ENCODE results near the gene PDZD2. TPM values are rescaled to one million over a fixed set of nuclear protein-coding genes. Genes with fewer than 3 reads are reported as not detected.

Gene PDZD2
- polyA plus RNA-seq, 6 donors from 2014 or later, result 0.05 to 0.24 (median 0.06) TPM; not detected in 1

DNA sequence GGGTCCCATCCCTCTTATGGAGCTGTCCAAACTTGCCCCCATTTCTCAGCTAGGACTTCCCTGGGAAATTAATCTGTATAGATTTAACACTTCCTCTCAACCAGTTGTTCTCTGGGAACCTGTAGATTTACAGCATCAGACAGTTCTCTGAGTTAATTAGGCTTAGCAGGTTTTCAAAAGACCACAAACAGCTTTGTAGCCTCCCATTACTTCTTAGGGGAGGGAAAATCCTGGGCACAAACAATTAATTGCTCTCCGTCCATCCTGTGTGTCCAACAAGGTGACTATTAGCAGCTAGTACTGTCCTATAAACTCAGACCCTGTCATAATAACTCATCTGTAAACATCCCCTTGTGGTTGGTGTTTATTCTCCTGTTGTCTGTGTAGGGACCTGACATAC is 337.2 kb downstream of the PDZD2 start:
- H3K4me3 Mint-ChIP-seq, result no peak overlapping the region
- no peaks in the 10 kb centered on the region for H3K4me1 Mint-ChIP-seq
- H3K27me3 Mint-ChIP-seq, result no peaks in the 10 kb centered on the region
- no peaks in the 10 kb centered on the region for H3K36me3 Mint-ChIP-seq
- peaks cover 0 to 6% (median 2%) of the 10 kb centered on the region in 7 donors for H3K9me3 Mint-ChIP-seq
- H3K27ac Mint-ChIP-seq, result no peak overlapping the region
- no peak for DNase-seq
- no peak for ATAC-seq (ENCODE audit: low read depth in 2 of 2)

DNA sequence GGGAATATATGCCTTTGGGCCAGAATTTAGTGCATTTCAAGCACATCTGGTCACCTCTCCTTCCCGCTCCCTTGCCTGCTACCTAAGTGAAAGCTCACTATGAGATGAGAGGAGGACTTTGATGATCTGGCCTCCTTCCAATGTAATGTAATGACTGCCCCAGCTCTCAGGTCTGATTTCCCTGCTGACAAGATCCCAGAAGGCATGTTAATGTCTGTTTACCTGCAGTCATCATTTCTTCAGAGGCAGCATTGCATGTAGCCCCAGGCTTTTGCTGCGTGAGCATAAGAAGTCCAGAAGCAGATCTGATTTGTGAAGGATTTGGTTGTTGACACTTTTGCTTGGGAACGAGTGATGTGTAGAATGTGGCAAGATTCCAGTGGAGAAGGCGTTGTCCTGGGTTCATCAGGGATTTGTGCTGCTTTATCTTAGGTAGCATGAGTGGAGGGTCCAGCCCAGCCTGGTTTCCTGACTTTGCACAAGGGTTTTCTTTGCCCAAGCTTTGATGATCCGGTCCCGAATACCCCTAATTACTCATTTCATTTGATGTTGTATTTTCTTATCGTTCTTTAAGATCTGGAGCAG is 342.5 kb downstream of the PDZD2 start:
- Mint-ChIP-seq H3K36me3 (no peaks in the 10 kb centered on the region), H3K9me3 (peaks cover 0 to 3% (median 0%) of the 10 kb centered on the region in 7 donors), H3K27ac (no peak overlapping the region), H3K4me3 (no peak overlapping the region), H3K27me3 (peaks cover 0 to 5% (median 0%) of the 10 kb centered on the region in 3 donors), H3K4me1 (no peaks in the 10 kb centered on the region)
- DNase-seq (no peak), ATAC-seq (ENCODE audit: low read depth in 2 of 2) (no peak)

GRCh38 chr5:31982027-31982426 is 343.1 kb downstream of the PDZD2 start:
- no peaks in the 10 kb centered on the region for H3K4me1 Mint-ChIP-seq
- no peak for ATAC-seq (ENCODE audit: low read depth in 2 of 2)
- H3K27ac Mint-ChIP-seq, result no peak overlapping the region
- DNase-seq, result no peak
- peaks cover 0 to 5% (median 0%) of the 10 kb centered on the region in 3 donors for H3K27me3 Mint-ChIP-seq
- no peak overlapping the region for H3K4me3 Mint-ChIP-seq
- H3K36me3 Mint-ChIP-seq, result no peaks in the 10 kb centered on the region
- H3K9me3 Mint-ChIP-seq, result peaks cover 0 to 3% (median 0%) of the 10 kb centered on the region in 7 donors

GRCh38 chr5:31982621-31983020 is 343.7 kb downstream of the PDZD2 start:
- no peak overlapping the region for H3K4me3 Mint-ChIP-seq
- peaks cover 0 to 1% of the 10 kb centered on the region in 2 donors for H3K36me3 Mint-ChIP-seq
- ATAC-seq (ENCODE audit: low read depth in 2 of 2) (no peak), DNase-seq (no peak)
- H3K9me3 Mint-ChIP-seq, result peaks cover 0 to 4% (median 2%) of the 10 kb centered on the region in 7 donors
- H3K27me3 Mint-ChIP-seq, result peaks cover 0 to 5% (median 0%) of the 10 kb centered on the region in 3 donors
- no peak overlapping the region for H3K27ac Mint-ChIP-seq
- H3K4me1 Mint-ChIP-seq, result no peaks in the 10 kb centered on the region

GRCh38 chr5:31983851-31984250 is 344.9 kb downstream of the PDZD2 start:
- H3K36me3 Mint-ChIP-seq, result peaks cover 0 to 8% of the 10 kb centered on the region in 2 donors
- DNase-seq (no peak), ATAC-seq (ENCODE audit: low read depth in 2 of 2) (no peak)
- H3K4me3 Mint-ChIP-seq, result no peak overlapping the region
- peaks cover 3 to 12% (median 6%) of the 10 kb centered on the region in 7 donors for H3K9me3 Mint-ChIP-seq
- no peaks in the 10 kb centered on the region for H3K4me1 Mint-ChIP-seq
- no peak overlapping the region for H3K27ac Mint-ChIP-seq
- peaks cover 0 to 5% (median 0%) of the 10 kb centered on the region in 3 donors for H3K27me3 Mint-ChIP-seq

GRCh38 chr5:31984691-31985090 is 345.8 kb downstream of the PDZD2 start:
- no peak overlapping the region for H3K27ac Mint-ChIP-seq
- ATAC-seq (ENCODE audit: low read depth in 2 of 2), result no peak
- peaks cover 0 to 8% of the 10 kb centered on the region in 2 donors for H3K36me3 Mint-ChIP-seq

DNA sequence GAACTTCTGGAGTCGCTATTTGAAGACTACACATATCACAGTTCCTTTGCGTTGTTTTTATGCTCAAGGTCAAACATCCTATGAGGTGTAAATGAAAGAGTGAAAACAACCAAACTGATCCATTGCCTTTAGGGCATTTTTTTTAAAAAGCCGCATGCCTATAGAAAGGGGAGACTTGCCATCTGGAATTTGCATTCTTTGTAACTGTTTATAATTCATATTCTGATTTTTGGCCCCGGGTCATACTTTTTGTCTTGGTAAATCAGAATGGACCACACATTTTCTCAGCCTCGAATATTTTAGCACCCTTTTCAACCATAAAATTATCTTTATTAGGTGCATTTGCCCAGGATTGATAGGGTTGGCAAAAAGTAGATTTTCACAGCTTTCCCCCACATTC is 347.2 kb downstream of the PDZD2 start:
- ATAC-seq (ENCODE audit: low read depth in 2 of 2), result no peak
- peaks cover 0 to 8% of the 10 kb centered on the region in 2 donors for H3K36me3 Mint-ChIP-seq
- DNase-seq, result no peak

More at GRCh38 chr5:31984691-31985090, 345.8 kb downstream of the PDZD2 start:
- no peak overlapping the region for H3K4me3 Mint-ChIP-seq
- no peaks in the 10 kb centered on the region for H3K4me1 Mint-ChIP-seq
- peaks cover 0 to 5% (median 0%) of the 10 kb centered on the region in 3 donors for H3K27me3 Mint-ChIP-seq
- no peak for DNase-seq
- peaks cover 3 to 16% (median 6%) of the 10 kb centered on the region in 7 donors for H3K9me3 Mint-ChIP-seq

GRCh38 chr5:31987985-31988710 is 349.2 kb downstream of the PDZD2 start:
- DNase-seq (no peak), ATAC-seq (ENCODE audit: low read depth in 2 of 2) (no peak)

More for the DNA sequence above, 347.2 kb downstream of the PDZD2 start:
- Mint-ChIP-seq H3K9me3 (peaks cover 4 to 16% (median 6%) of the 10 kb centered on the region in 7 donors), H3K4me3 (no peak overlapping the region), H3K4me1 (no peaks in the 10 kb centered on the region), H3K27me3 (peaks cover 0 to 5% (median 5%) of the 10 kb centered on the region in 3 donors), H3K27ac (no peak overlapping the region)

GRCh38 chr5:31990081-31990650 is 351.2 kb downstream of the PDZD2 start:
- Mint-ChIP-seq H3K27me3 (peaks cover 0 to 5% (median 0%) of the 10 kb centered on the region in 3 donors), H3K4me3 (no peak overlapping the region), H3K9me3 (peaks cover 4 to 16% (median 6%) of the 10 kb centered on the region in 7 donors), H3K36me3 (peaks cover 0 to 8% of the 10 kb centered on the region in 2 donors), H3K27ac (no peak overlapping the region), H3K4me1 (no peaks in the 10 kb centered on the region)
- DNase-seq (no peak), ATAC-seq (ENCODE audit: low read depth in 2 of 2) (no peak)

More at GRCh38 chr5:31987985-31988710, 349.2 kb downstream of the PDZD2 start:
- Mint-ChIP-seq H3K4me1 (no peaks in the 10 kb centered on the region), H3K36me3 (peaks cover 0 to 8% of the 10 kb centered on the region in 2 donors), H3K27me3 (peaks cover 0 to 5% (median 0%) of the 10 kb centered on the region in 3 donors), H3K9me3 (peaks cover 4 to 16% (median 6%) of the 10 kb centered on the region in 7 donors), H3K27ac (peak overlapping the region in 1 of 6 donors; percentile 6), H3K4me3 (no peak overlapping the region)

DNA sequence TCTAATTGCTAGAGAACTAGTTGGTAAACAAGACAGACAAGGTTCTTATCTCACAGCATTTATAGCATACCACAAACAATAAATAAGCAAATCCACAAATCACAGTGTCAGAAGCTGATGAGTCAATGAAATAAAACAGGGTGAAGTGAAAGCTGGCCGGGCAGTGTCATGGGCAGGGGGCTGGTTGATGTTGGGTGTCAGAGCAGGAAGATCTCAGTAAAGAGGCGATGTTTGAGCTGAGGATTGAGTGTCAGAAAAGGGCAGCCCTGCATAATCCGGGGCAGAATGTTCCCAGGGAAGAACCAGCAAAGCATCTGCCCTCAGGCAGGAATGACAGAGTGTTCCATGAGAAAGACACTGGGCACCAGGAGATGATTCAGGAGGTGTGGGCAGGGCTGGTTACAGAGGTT is 351.8 kb downstream of the PDZD2 start:
- Mint-ChIP-seq H3K27ac (peak overlapping the region in 1 of 6 donors; percentile 10), H3K27me3 (peaks cover 0 to 5% (median 0%) of the 10 kb centered on the region in 3 donors), H3K4me1 (no peaks in the 10 kb centered on the region), H3K9me3 (peaks cover 4 to 16% (median 6%) of the 10 kb centered on the region in 7 donors), H3K4me3 (no peak overlapping the region), H3K36me3 (peaks cover 0 to 8% of the 10 kb centered on the region in 2 donors)
- DNase-seq, result no peak
- ATAC-seq (ENCODE audit: low read depth in 2 of 2), result no peak

- Mint-ChIP-seq H3K4me3 (no peak overlapping the region), H3K4me1 (no peaks in the 10 kb centered on the region), H3K27me3 (peaks cover 0 to 5% (median 0%) of the 10 kb centered on the region in 3 donors), H3K36me3 (peaks cover 0 to 8% of the 10 kb centered on the region in 2 donors), H3K9me3 (peaks cover 4 to 16% (median 5%) of the 10 kb centered on the region in 7 donors), H3K27ac (no peak overlapping the region)
- DNase-seq (no peak), ATAC-seq (ENCODE audit: low read depth in 2 of 2) (no peak)
These were observed 353.4 kb downstream of the PDZD2 start for GRCh38 chr5:31992377-31992776.

DNA sequence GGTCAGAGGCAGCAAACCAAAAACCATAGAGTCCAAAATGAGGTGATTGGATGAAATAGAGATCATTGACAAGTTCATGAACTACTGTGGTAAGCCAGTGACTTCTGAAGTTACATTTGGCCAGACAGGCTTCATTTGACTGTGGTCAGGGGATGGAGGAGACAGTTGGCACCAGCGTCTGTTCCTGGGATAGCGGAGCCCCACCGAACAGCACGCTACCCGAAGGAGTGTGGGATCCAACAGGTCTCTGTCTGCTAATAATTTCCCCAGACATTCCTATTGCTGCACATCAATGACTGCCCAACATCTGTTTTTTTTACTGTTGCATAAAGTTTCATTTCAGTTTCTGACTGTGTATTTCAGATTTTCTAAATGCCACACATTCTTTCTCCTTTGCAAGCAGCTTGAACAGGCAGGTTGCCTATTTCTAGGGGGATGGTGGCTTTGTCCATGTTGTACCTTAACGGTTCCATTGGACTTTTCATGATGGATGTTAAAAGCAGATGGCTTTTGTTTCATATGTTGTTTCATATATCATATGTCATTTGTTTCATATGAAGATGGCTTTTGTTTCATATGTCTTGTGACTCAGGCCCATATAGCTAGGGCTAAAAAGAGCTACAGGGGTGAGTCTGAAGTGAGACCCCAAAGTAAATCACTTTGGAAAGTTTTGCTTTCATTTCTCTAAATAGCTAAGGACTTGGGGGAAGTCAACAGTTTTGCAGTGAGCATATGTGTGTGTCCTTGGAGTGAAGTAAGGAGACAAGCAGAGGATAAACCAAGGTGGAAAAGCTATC is 354.4 kb downstream of the PDZD2 start:
- no peak for ATAC-seq (ENCODE audit: low read depth in 2 of 2)
- no peak for DNase-seq
- Mint-ChIP-seq H3K27ac (no peak overlapping the region), H3K9me3 (peaks cover 0 to 8% (median 3%) of the 10 kb centered on the region in 7 donors), H3K36me3 (no peaks in the 10 kb centered on the region), H3K27me3 (peaks cover 0 to 5% (median 0%) of the 10 kb centered on the region in 3 donors), H3K4me1 (no peaks in the 10 kb centered on the region), H3K4me3 (no peak overlapping the region)

DNA sequence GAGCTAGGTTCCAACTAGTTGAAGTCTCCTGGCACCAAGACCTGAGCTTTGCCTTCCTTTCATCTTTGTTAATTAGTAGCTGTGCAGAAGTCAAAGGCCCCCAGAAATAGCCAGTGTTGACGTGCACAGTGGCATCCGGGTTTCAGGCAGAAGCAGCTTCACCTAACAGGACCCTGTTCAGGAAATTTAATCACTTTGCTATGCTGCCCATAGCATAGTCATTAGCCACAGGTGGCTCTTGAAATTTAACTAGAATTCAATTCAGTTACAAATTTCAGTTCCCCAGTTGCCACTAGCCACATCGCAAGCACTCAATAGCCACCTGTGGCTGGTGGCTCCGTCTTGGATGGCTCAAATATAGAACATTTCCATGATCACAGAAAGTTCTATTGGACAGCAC is 356.1 kb downstream of the PDZD2 start:
- peak overlapping the region in 1 of 6 donors; percentile 15 for H3K27ac Mint-ChIP-seq

More for the DNA sequence above, 356.1 kb downstream of the PDZD2 start:
- ATAC-seq (ENCODE audit: low read depth in 2 of 2) (no peak), DNase-seq (no peak)
- Mint-ChIP-seq H3K4me3 (no peak overlapping the region), H3K9me3 (peaks cover 0 to 5% (median 0%) of the 10 kb centered on the region in 7 donors), H3K27me3 (peaks cover 0 to 5% (median 3%) of the 10 kb centered on the region in 3 donors), H3K36me3 (no peaks in the 10 kb centered on the region), H3K4me1 (no peaks in the 10 kb centered on the region)
